HepG2 (cell line): ENCODE measurements around the gene HES2. TPM values are rescaled to one million over a fixed set of nuclear protein-coding genes. Genes with fewer than 3 reads are reported as not detected.
A peak's percentile ranks its signal among the peaks of the same experiment; 100 is the strongest.

Experiments used
- BRCA1 ChIP-seq: sonication (generic); formaldehyde crosslinking; IDR thresholded peaks from 2 replicates; pipeline ENCODE4 v1.4.0; 2020; ENCODE audit warnings: missing genetic modification reagents
- CEBPG ChIP-seq: IDR thresholded peaks from 2 replicates; pipeline ENCODE4 v1.6.1; 2016
- CHD2 ChIP-seq: IDR thresholded peaks from 2 replicates; pipeline ENCODE4 v1.6.1; 2011; ENCODE audit warnings: low read depth, low read length, improper control_type of control experiment
- ELF4 ChIP-seq: sonication (generic); formaldehyde crosslinking; IDR thresholded peaks from 2 replicates; pipeline ENCODE4 v1.5.0; 2020; ENCODE audit warnings: missing genetic modification reagents, mild to moderate bottlenecking, moderate library complexity, borderline replicate concordance
- FOXO1 ChIP-seq: sonication (generic); formaldehyde crosslinking; IDR thresholded peaks from 2 replicates; pipeline ENCODE4 v1.4.0; 2020; ENCODE audit warnings: missing genetic modification reagents
- GABPB1 ChIP-seq: IDR thresholded peaks from 2 replicates; pipeline ENCODE4 v1.6.1; 2016; ENCODE audit warnings: mild to moderate bottlenecking, missing genetic modification reagents, moderate library complexity, missing compliant biosample characterization
- GATAD2A ChIP-seq: IDR thresholded peaks from 2 replicates; pipeline ENCODE4 v1.6.1; 2016
- HNRNPL ChIP-seq: fragments of 200-400 bp; formaldehyde crosslinking; IDR thresholded peaks from 2 replicates; pipeline ENCODE4 v1.6.1; 2017; ENCODE audit warnings: mild to moderate bottlenecking, low read depth, low read length
- NFATC3 ChIP-seq: sonication (generic); formaldehyde crosslinking; IDR thresholded peaks from 2 replicates; pipeline ENCODE4 v1.5.1; 2020; ENCODE audit warnings: mild to moderate bottlenecking, missing genetic modification reagents
- POGZ ChIP-seq: sonication (generic); formaldehyde crosslinking; IDR thresholded peaks from 2 replicates; pipeline ENCODE4 v1.4.0; 2020; ENCODE audit warnings: mild to moderate bottlenecking, missing genetic modification reagents
- SALL1 ChIP-seq: sonication (generic); formaldehyde crosslinking; IDR thresholded peaks from 2 replicates; pipeline ENCODE4 v1.8.0; 2022; ENCODE audit warnings: mild to moderate bottlenecking, missing genetic modification reagents
- SOX6 ChIP-seq, 2 experiments: fragments of 450-650 bp in 1 of 2; sonication (generic) in 1 of 2; formaldehyde crosslinking in 1 of 2; IDR thresholded peaks; 2 replicates each; pipeline versions ENCODE4 v1.4.0 to v1.6.1; 2017 to 2020; ENCODE audit warnings: antibody characterized with exemption in 1 of 2, mild to moderate bottlenecking in 1 of 2, missing genetic modification reagents in 1 of 2
- TBP ChIP-seq: sonication (generic); formaldehyde crosslinking; IDR thresholded peaks from 2 replicates; pipeline ENCODE4 v1.5.0; 2020; ENCODE audit warnings: missing genetic modification reagents
- TBX2 ChIP-seq: sonication (generic); formaldehyde crosslinking; IDR thresholded peaks from 2 replicates; pipeline ENCODE4 v1.5.0; 2020; ENCODE audit warnings: missing genetic modification reagents, mild to moderate bottlenecking, borderline replicate concordance
- ZNF17 ChIP-seq: sonication (generic); formaldehyde crosslinking; IDR thresholded peaks from 2 replicates; pipeline ENCODE4 v1.5.0; 2020; ENCODE audit warnings: mild to moderate bottlenecking, missing genetic modification reagents
- ZNF674 ChIP-seq: sonication (generic); formaldehyde crosslinking; IDR thresholded peaks from 2 replicates; pipeline ENCODE4 v1.5.0; 2020; ENCODE audit warnings: low read depth, mild to moderate bottlenecking, missing genetic modification reagents
- ZNF788 ChIP-seq: sonication (generic); formaldehyde crosslinking; IDR thresholded peaks from 2 replicates; pipeline ENCODE4 v1.5.0; 2020; ENCODE audit warnings: mild to moderate bottlenecking, missing genetic modification reagents, borderline replicate concordance
- ZNF878 ChIP-seq: sonication (generic); formaldehyde crosslinking; IDR thresholded peaks from 2 replicates; pipeline ENCODE4 v1.8.1; 2023; ENCODE audit warnings: mild to moderate bottlenecking, missing genetic modification reagents, moderate library complexity
- ZSCAN20 ChIP-seq: sonication (generic); formaldehyde crosslinking; IDR thresholded peaks from 2 replicates; pipeline ENCODE4 v1.4.0; 2020; ENCODE audit warnings: missing genetic modification reagents, mild to moderate bottlenecking, borderline replicate concordance
- polyA plus RNA-seq, 8 experiments: library from polyadenylated mRNA; depleted of rRNA in 3 of 8; stranded (reverse) in 7 of 8; unstranded in 1 of 8; fragments of >200 nt; fragmentation: Illumina TruSeq in 4 of 8; extraction: Trizol in 4 of 8; gene quantifications; 2 replicates each; pipeline versions ENCODE4 v1.2.1 to v1.2.3, GENCODE V29; 2011 to 2016; ENCODE audit warnings: low read depth in 4 of 8, missing spikeins in 1 of 8, mixed read lengths in 1 of 8; ENCODE audit not compliant: insufficient read depth in 1 of 8
- total RNA-seq, 5 experiments: library from RNA; depleted of rRNA; stranded (reverse); fragments of >200 nt; fragmentation: Illumina TruSeq; extraction: Trizol; gene quantifications; 2 replicates each; pipeline ENCODE4 v1.2.3, GENCODE V29; 2016; ENCODE audit warnings: low read depth in 1 of 5
- TF ChIP-seq, protein P1 (sequence below): sonication (generic); formaldehyde crosslinking; IDR thresholded peaks from 2 replicates; pipeline ENCODE4 v1.4.0; 2020; ENCODE audit warnings: missing genetic modification reagents; ENCODE audit errors: not compliant biosample characterization
- TF ChIP-seq, protein P2 (sequence below): sonication (generic); formaldehyde crosslinking; IDR thresholded peaks from 2 replicates; pipeline ENCODE4 v1.4.0; 2020; ENCODE audit warnings: mild to moderate bottlenecking, missing genetic modification reagents
- TF ChIP-seq, protein P3 (sequence below): sonication (generic); formaldehyde crosslinking; IDR thresholded peaks from 2 replicates; pipeline ENCODE4 v1.4.0; 2020; ENCODE audit warnings: missing genetic modification reagents

Gene HES2
- total and polyA plus RNA-seq, 2 of the 13 experiments (the other 11 are each of a cell fraction or from before 2014, with no cell fraction given), result 0.11 to 0.17 TPM

DNA sequence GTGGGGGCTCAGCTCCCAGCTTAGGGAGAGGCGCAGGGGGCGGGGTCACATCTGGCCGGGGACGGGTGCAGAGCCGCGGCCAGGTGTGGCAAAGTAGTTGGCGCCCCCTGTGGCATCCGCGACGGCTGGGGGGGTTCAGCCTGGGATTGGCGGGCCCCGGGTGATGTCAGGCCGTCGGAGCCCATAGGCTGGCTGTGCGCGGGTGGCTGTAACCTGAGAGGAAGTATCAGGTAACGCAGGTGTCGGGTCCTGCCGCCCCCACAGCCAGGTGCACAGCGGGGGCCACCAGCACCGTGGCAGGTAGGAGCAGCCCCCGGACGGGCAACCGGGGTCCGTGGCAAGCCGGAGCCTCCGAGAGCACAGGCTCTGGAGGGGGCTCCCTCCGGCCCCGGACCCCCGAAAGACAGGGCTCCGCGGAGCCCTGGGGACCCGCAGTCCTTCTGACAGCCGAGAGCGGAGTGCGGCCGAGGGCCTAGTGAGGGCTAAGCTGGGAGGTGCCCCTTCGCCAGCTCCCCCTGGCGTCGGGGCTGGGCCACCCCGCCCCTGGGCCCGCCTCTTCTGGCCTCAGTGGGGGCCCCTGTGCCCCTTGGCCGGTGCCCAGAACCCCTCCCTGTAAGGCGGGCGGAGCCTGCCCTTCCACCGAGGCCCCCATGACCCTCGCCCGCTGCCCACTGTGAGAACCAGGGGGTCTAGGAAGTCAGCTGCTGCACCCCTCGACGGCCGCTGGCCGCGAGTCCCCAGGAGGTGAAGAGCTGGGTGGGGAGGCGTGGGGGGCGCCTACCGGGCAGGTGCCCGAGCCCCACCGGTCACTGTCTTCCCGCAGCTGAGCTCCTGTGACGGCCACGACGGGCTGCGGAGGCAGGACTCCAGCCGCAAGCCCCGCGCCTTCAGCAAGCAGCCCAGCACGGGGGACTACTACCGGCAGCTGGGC is 28.4 kb upstream of the HES2 start (continued):
- TF ChIP-seq NFATC3, result no peak
- peak; percentile 54 for TF ChIP-seq ZNF878 (CRISPR knock-in tag)
- 0 out of 2 replicates have a peak, but pooled peaks have one; percentile 2 for TF ChIP-seq ELF4 (CRISPR knock-in tag)
- TF ChIP-seq FOXO1 (CRISPR knock-in tag), result no peak
- no peak for TF ChIP-seq ZNF674
- no peak for TF ChIP-seq CHD2
- peak; percentile 65; the same call in 1 of the 2 replicates for TF ChIP-seq BRCA1 (CRISPR knock-in tag)
- no peak for TF ChIP-seq TBP (CRISPR knock-in tag)
- no peak for TF ChIP-seq SOX6 (IDR thresholded peaks at IDR 0.05)
- no peak; the same call in 1 of the 2 replicates for TF ChIP-seq SOX6 (CRISPR knock-in tag; IDR thresholded peaks at IDR 0.05)
- TF ChIP-seq, protein P1, sequence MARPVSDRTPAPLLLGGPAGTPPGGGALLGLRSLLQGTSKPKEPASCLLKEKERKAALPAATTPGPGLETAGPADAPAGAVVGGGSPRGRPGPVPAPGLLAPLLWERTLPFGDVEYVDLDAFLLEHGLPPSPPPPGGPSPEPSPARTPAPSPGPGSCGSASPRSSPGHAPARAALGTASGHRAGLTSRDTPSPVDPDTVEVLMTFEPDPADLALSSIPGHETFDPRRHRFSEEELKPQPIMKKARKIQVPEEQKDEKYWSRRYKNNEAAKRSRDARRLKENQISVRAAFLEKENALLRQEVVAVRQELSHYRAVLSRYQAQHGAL (CRISPR knock-in tag), result no peak
- no peak for TF ChIP-seq CEBPG
- TF ChIP-seq, protein P2, sequence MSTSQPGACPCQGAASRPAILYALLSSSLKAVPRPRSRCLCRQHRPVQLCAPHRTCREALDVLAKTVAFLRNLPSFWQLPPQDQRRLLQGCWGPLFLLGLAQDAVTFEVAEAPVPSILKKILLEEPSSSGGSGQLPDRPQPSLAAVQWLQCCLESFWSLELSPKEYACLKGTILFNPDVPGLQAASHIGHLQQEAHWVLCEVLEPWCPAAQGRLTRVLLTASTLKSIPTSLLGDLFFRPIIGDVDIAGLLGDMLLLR, result no peak; the same call in 1 of the 2 replicates
- TF ChIP-seq GATAD2A (CRISPR knock-in tag), result peak; percentile 45; the same call in 1 of the 2 replicates
- TF ChIP-seq, protein P3, sequence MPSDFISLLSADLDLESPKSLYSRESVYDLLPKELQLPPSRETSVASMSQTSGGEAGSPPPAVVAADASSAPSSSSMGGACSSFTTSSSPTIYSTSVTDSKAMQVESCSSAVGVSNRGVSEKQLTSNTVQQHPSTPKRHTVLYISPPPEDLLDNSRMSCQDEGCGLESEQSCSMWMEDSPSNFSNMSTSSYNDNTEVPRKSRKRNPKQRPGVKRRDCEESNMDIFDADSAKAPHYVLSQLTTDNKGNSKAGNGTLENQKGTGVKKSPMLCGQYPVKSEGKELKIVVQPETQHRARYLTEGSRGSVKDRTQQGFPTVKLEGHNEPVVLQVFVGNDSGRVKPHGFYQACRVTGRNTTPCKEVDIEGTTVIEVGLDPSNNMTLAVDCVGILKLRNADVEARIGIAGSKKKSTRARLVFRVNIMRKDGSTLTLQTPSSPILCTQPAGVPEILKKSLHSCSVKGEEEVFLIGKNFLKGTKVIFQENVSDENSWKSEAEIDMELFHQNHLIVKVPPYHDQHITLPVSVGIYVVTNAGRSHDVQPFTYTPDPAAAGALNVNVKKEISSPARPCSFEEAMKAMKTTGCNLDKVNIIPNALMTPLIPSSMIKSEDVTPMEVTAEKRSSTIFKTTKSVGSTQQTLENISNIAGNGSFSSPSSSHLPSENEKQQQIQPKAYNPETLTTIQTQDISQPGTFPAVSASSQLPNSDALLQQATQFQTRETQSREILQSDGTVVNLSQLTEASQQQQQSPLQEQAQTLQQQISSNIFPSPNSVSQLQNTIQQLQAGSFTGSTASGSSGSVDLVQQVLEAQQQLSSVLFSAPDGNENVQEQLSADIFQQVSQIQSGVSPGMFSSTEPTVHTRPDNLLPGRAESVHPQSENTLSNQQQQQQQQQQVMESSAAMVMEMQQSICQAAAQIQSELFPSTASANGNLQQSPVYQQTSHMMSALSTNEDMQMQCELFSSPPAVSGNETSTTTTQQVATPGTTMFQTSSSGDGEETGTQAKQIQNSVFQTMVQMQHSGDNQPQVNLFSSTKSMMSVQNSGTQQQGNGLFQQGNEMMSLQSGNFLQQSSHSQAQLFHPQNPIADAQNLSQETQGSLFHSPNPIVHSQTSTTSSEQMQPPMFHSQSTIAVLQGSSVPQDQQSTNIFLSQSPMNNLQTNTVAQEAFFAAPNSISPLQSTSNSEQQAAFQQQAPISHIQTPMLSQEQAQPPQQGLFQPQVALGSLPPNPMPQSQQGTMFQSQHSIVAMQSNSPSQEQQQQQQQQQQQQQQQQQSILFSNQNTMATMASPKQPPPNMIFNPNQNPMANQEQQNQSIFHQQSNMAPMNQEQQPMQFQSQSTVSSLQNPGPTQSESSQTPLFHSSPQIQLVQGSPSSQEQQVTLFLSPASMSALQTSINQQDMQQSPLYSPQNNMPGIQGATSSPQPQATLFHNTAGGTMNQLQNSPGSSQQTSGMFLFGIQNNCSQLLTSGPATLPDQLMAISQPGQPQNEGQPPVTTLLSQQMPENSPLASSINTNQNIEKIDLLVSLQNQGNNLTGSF (CRISPR knock-in tag), result no peak
- no peak for TF ChIP-seq ZNF17 (CRISPR knock-in tag)
- peak; percentile 99 for TF ChIP-seq HNRNPL
- TF ChIP-seq SALL1 (CRISPR knock-in tag), result peak; percentile 58
- TF ChIP-seq GABPB1, result peak; percentile 63; the same call in 1 of the 2 replicates
- TF ChIP-seq POGZ (CRISPR knock-in tag), result peak; percentile 46; the same call in 1 of the 2 replicates
- peak; percentile 71 for TF ChIP-seq ZSCAN20 (CRISPR knock-in tag)
- no peak; the same call in 1 of the 2 replicates for TF ChIP-seq ZNF788 (CRISPR knock-in tag)
- peak; percentile 70 for TF ChIP-seq TBX2
